Gastroesophageal sphincter (tissue), 4 donors: ENCODE data around the gene GALNT9. TPM values are rescaled to one million over a fixed set of nuclear protein-coding genes. Genes with fewer than 3 reads are reported as not detected.

Source experiments
- ATAC-seq: fragments of 150-250 bp; one replicate; pipeline ENCODE4 v1.9.1; 2016; ENCODE audit warnings: mild to moderate bottlenecking, moderate library complexity
- H3K27ac ChIP-seq, 4 donors: fragments of 200-600 bp; sonication (generic) in 3 of 4; 1 replicate in 3 of 4; 2 replicates in 1 of 4; pipeline ENCODE4 v1.5.1; 2016 to 2019
- H3K27me3 ChIP-seq: fragments of 200-600 bp; sonication (generic); one replicate; pipeline ENCODE4 v1.5.1; 2019
- H3K36me3 ChIP-seq, 2 donors: fragments of 200-600 bp; sonication (generic); one replicate each; pipeline ENCODE4 v1.5.1; 2019; ENCODE audit warnings: control low read depth in 1 of 2
- H3K4me1 ChIP-seq, 3 donors: fragments of 200-600 bp; sonication (generic); 1 replicate in 2 of 3; 2 replicates in 1 of 3; pipeline ENCODE4 v1.5.1; 2016 to 2019; ENCODE audit warnings: control low read depth in 2 of 3
- H3K4me3 ChIP-seq, 2 donors: fragments of 200-600 bp; sonication (generic); one replicate each; pipeline ENCODE4 v1.5.1; 2019; ENCODE audit warnings: mild to moderate bottlenecking in 1 of 2, moderate library complexity in 1 of 2
- H3K9me3 ChIP-seq, 3 donors: fragments of 200-600 bp; sonication (generic); one replicate each; pipeline ENCODE4 v1.5.1; 2017 to 2019; ENCODE audit warnings: control low read depth in 2 of 3
- CTCF ChIP-seq, 4 experiments: fragments of 200-600 bp in 2 of 4; fragments of 450-650 bp in 2 of 4; sonication (generic) in 1 of 4; IDR thresholded peaks; one replicate each; pipeline ENCODE4 v1.5.1; 2017 to 2019; ENCODE audit warnings: antibody characterized with exemption in 4 of 4, mild to moderate bottlenecking in 2 of 4, moderate library complexity in 2 of 4
- EP300 ChIP-seq: sonication (generic); formaldehyde crosslinking; IDR thresholded peaks from one replicate; pipeline ENCODE4 v1.6.1; 2017; ENCODE audit warnings: antibody characterized with exemption, mild to moderate bottlenecking
- POLR2A ChIP-seq, 2 donors: fragments of 450-650 bp; IDR thresholded peaks; one replicate each; pipeline ENCODE4 v1.6.1; 2017; ENCODE audit warnings: antibody characterized with exemption in 2 of 2, mild to moderate bottlenecking in 2 of 2, moderate library complexity in 1 of 2
- POLR2AphosphoS5 ChIP-seq: sonication (generic); formaldehyde crosslinking; IDR thresholded peaks from one replicate; pipeline ENCODE4 v1.6.1; 2017; ENCODE audit warnings: antibody characterized with exemption
- WGBS, 2 donors: methylation state at CpG; one replicate each; pipeline ENCODE4 v1.1.5; 2018; ENCODE audit warnings: low coverage in 1 of 2; 5-methylcytosine and 5-hydroxymethylcytosine counted together
- total RNA-seq, 4 donors: library from RNA; depleted of rRNA; stranded (reverse); fragments of >200 nt; gene quantifications; one replicate each; pipeline ENCODE4 v1.1.0, GENCODE V29; 2016

Gene GALNT9
- total RNA-seq, 4 donors from 2014 or later: 2.0 TPM; not detected in 3

GRCh38 chr12:132229926-132230325 lies 99.5 kb downstream of the GALNT9 start:
- Histone ChIP-seq H3K4me3 (no peak overlapping the region), H3K36me3 (no peaks in the 10 kb centered on the region), H3K4me1 (no peaks in the 10 kb centered on the region), H3K9me3 (no peaks in the 10 kb centered on the region), H3K27me3 (peaks cover 60% of the 10 kb centered on the region), H3K27ac (no peak overlapping the region)
- no peak for TF ChIP-seq CTCF (IDR thresholded peaks at IDR 0.05)
- TF ChIP-seq POLR2A (IDR thresholded peaks at IDR 0.05): no peak
- TF ChIP-seq POLR2AphosphoS5: no peak
- TF ChIP-seq EP300: no peak
- WGBS, 2 donors: no CpG with 5 or more reads among the region's 17 CpGs
- no peak for ATAC-seq

GRCh38 chr12:132229193-132229760 lies 100.1 kb downstream of the GALNT9 start:
- Histone ChIP-seq H3K36me3 (no peaks in the 10 kb centered on the region), H3K27ac (no peak overlapping the region), H3K27me3 (peaks cover 66% of the 10 kb centered on the region), H3K9me3 (no peaks in the 10 kb centered on the region), H3K4me1 (no peaks in the 10 kb centered on the region), H3K4me3 (no peak overlapping the region)
- no peak for TF ChIP-seq POLR2AphosphoS5
- no peak for TF ChIP-seq POLR2A (IDR thresholded peaks at IDR 0.05)
- no peak for TF ChIP-seq EP300
- TF ChIP-seq CTCF (IDR thresholded peaks at IDR 0.05): no peak
- 63 to 66% methylated on average over 3 to 7 of the region's 29 CpGs for WGBS, 2 donors
- no peak for ATAC-seq

- Histone ChIP-seq H3K27ac (no peak overlapping the region), H3K4me3 (no peak overlapping the region), H3K36me3 (no peaks in the 10 kb centered on the region), H3K4me1 (no peaks in the 10 kb centered on the region), H3K27me3 (peaks cover 66% of the 10 kb centered on the region), H3K9me3 (no peaks in the 10 kb centered on the region)
- 60 to 72% methylated on average over 5 to 11 of the region's 28 CpGs for WGBS, 2 donors
- ATAC-seq: no peak
- TF ChIP-seq POLR2AphosphoS5 (no peak), CTCF (IDR thresholded peaks at IDR 0.05) (no peak), POLR2A (IDR thresholded peaks at IDR 0.05) (no peak), EP300 (no peak)
Observed at GRCh38 chr12:132228476-132229192, 100.8 kb downstream of the GALNT9 start.

- ATAC-seq: no peak
- no peaks in the 10 kb centered on the region for H3K9me3 ChIP-seq
- peaks cover 68% of the 10 kb centered on the region for H3K27me3 ChIP-seq
- WGBS, 2 donors: 50 to 71% methylated on average over 2 of the region's 26 CpGs
- H3K36me3 ChIP-seq: no peaks in the 10 kb centered on the region
- H3K4me1 ChIP-seq: no peaks in the 10 kb centered on the region
- no peak for TF ChIP-seq EP300
- TF ChIP-seq POLR2AphosphoS5: no peak
- no peak for TF ChIP-seq CTCF (IDR thresholded peaks at IDR 0.05)
- TF ChIP-seq POLR2A (IDR thresholded peaks at IDR 0.05): no peak
- H3K27ac ChIP-seq: no peak overlapping the region
- H3K4me3 ChIP-seq: no peak overlapping the region
Observed at GRCh38 chr12:132227782-132228475, 101.5 kb downstream of the GALNT9 start.
